Choroid plexus epithelial cell (primary cell): ENCODE results near the gene PICALM.
"Not testable (repeated sequence)": the region's sequence is repeated elsewhere in the genome, so short reads cannot be mapped to it uniquely, and the experiment has no call there.

ENCODE experiments used
- DNase-seq: peaks from one replicate; pipeline ENCODE4 v3.0.0-alpha.2; 2010; ENCODE audit warnings: low read depth
- H3K4me3 ChIP-seq: 2 replicates; pipeline ENCODE4 v1.5.1; 2011; ENCODE audit warnings: low read depth, mild to moderate bottlenecking, control low read depth, low read length, moderate library complexity
- TF ChIP-seq, protein P1 (sequence below): conservative IDR thresholded peaks from 2 replicates; pipeline ENCODE4 v1.5.1; 2011; ENCODE audit warnings: low read depth, mild to moderate bottlenecking, control low read depth, inconsistent platforms, low read length, moderate library complexity

Gene PICALM

DNA sequence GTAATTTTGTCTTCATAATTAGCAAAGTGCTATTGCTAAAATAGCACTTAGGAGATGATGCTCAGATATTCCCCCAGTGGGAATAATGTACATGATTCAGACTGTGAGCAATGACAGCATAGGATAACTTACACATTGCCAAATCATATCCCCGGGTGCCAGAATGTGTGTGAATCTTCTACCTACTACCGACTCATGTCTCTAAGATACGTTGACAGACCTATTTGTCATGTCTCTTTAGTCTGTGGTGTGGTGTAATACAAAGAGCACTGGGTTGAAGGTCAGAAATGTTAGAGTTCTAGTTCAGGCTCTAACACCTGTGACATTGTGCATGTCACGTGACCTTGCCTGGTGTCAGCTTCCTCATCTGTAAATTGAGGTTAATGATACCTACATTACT is 31.0 kb upstream of the PICALM start:
- TF ChIP-seq, protein P1, sequence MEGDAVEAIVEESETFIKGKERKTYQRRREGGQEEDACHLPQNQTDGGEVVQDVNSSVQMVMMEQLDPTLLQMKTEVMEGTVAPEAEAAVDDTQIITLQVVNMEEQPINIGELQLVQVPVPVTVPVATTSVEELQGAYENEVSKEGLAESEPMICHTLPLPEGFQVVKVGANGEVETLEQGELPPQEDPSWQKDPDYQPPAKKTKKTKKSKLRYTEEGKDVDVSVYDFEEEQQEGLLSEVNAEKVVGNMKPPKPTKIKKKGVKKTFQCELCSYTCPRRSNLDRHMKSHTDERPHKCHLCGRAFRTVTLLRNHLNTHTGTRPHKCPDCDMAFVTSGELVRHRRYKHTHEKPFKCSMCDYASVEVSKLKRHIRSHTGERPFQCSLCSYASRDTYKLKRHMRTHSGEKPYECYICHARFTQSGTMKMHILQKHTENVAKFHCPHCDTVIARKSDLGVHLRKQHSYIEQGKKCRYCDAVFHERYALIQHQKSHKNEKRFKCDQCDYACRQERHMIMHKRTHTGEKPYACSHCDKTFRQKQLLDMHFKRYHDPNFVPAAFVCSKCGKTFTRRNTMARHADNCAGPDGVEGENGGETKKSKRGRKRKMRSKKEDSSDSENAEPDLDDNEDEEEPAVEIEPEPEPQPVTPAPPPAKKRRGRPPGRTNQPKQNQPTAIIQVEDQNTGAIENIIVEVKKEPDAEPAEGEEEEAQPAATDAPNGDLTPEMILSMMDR: no peak
- DNase-seq: peak; percentile 29
- H3K4me3 ChIP-seq: no peak overlapping the region

DNA sequence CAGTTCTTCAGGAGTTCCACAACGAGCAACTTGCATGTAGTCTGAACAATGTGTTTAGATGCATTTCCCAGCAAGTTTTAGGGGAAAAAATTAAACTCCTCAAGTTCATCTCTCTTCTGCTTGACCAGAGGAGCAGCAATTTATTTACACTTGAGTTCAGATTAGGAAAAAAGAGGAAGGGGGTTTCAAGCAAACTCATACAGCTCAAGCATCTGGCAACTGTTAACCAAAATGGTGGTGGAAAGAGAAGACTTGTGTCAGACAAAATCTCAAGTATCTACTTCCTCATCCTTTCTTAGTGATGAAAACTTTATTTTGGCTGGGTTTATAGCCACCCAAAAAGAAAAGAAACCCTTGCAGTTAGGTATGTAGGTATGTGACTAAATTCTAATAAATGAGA is 29.1 kb upstream of the PICALM start:
- no peak for DNase-seq
- TF ChIP-seq, protein P1: no peak
- no peak overlapping the region for H3K4me3 ChIP-seq

DNA sequence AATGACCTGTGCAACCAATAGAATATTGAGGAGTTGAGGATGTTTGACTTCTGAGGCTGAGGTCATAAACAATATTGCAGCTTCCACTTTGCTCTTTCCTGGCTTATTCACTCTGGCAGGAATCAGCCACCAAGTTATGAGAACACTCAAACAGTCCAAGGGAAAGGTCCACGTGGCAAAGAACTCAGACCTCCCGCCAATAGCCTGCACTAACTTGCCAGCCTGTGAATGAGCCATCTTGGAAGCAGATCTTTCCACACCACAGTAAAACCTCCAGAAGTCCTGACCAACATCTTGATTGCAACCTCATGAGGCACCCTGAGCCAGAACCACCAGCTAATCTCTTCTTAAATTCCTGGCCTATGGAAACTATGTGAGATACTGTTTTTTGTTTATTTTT is 22.7 kb upstream of the PICALM start:
- no peak overlapping the region for H3K4me3 ChIP-seq
- peak; percentile 64 for DNase-seq
- TF ChIP-seq, protein P1: no peak

DNA sequence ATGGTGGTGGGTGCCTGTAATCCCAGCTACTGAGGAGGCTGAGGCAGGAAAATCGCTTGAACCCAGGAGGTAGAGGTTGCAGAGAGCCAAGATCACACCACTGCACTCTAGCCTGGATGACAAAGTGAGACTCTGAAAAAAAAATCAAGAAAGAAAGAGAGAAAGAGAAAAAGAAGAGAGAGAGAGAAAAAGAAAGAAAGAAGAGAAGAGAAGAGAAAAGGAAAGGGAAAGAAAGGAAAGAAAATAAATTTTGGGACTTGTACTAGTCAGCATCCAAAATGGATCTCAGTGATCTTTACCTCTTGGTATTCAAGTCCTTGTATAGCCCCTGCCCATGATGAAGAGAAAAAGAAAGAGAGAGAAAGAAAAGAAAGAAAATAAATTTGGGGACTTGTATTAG is 22.2 kb upstream of the PICALM start:
- TF ChIP-seq, protein P1: no peak

DNA sequence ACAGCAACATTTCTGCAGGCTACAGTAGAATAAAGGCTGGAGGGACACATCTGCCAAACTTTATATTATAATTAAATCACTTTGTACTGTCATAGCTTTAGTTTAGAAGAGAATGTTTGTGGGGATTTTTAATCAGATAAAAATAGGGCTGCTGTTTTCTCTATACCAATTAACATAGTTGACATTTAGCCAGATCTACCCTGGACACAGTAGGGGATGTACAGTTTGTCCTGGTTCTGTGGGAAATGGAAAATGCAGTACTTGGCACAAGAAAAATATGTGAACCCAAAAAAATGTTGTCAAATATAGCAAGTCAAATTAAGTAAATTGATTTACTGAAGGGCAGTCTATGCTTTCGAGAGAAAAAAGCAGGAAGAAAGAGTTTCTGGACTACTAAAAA is 20.8 kb upstream of the PICALM start:
- peak; percentile 90 for DNase-seq
- no peak overlapping the region for H3K4me3 ChIP-seq
- TF ChIP-seq, protein P1: no peak

More for the DNA sequence above, 22.2 kb upstream of the PICALM start:
- no peak for DNase-seq
- H3K4me3 ChIP-seq: no peak overlapping the region

DNA sequence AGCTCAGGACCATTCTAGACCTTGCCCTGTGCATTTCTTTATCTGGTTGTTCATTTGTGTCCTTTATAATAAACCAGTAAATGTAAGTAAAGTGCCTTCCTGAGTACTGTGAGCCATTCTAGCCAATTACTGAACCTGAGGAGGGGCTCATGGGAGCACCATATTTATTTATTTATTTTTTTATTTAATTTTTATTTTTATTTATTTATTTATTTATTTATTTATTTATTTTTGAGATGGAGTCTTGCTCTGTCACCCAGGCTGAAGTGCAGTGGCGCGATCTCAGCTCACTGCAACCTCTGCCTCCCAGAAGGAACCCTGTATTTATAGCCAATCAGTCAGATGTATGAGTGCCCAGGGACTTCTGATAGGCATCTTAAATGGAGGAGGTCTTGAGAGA is 18.8 kb upstream of the PICALM start:
- DNase-seq, H3K4me3 ChIP-seq: not testable (repeated sequence)

DNA sequence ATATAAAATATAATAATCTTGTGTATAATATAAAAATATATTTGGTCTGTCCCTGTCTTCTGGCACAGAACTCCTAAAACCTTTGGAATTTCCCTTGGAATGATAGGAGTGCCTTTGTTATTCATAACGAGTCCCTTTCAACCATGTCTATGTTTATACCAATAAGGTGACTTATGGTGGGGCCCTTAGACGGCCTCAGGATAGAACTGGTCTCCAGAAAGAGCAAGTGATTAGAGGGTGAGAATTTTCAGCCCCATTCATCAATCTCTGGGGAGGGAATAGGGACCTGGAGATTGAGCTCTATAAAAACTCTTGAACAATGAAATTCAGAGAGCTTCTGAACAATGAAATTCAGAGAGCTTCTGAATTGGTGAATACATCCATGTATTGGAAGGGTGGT is 18.4 kb upstream of the PICALM start:
- DNase-seq: no peak
- TF ChIP-seq, protein P1: no peak
- H3K4me3 ChIP-seq: no peak overlapping the region

DNA sequence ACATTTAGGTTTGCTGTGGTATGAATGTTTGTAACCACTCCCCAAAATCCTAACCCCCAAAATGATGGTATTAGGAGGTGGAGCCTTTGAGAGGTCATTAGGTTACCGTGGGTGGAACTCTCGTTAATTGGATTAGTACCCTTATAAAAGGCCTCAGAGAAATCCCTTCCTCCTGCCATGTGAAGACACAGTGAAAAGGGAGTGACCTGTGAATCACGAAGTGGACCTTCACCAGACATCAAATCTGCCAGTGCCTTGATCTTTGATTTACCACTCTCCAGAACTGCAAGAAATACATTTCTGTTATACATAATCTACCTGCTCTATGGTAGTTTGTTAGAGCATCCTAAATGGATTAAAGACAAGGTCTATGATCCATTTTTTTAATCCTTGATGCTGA is 12.6 kb upstream of the PICALM start:
- H3K4me3 ChIP-seq: no peak overlapping the region
- TF ChIP-seq, protein P1: no peak
- DNase-seq: no peak
